ENCODE measurements around the gene PDLIM4.

The PDLIM4 gene

DNA sequence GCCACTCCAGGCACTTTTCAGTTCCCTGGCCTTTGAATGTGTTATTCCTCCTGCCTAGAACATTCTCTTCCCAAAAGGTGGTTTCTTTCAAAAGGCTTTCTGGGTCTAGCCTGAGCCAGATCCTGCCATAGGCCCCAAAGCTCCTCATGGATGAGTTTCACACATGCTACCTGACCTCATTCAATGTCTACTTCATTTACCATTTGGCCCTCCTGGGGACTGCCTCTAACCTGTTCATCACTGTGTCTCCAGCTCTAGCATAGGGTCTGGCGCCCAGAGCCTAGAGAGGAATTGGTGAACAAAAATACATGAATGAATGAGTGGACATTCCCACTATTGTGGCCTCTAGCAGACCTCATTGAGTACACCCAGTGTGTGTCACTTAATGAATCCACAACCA, 24.4 kb upstream of the PDLIM4 start:
- TF ChIP-seq, protein P1, sequence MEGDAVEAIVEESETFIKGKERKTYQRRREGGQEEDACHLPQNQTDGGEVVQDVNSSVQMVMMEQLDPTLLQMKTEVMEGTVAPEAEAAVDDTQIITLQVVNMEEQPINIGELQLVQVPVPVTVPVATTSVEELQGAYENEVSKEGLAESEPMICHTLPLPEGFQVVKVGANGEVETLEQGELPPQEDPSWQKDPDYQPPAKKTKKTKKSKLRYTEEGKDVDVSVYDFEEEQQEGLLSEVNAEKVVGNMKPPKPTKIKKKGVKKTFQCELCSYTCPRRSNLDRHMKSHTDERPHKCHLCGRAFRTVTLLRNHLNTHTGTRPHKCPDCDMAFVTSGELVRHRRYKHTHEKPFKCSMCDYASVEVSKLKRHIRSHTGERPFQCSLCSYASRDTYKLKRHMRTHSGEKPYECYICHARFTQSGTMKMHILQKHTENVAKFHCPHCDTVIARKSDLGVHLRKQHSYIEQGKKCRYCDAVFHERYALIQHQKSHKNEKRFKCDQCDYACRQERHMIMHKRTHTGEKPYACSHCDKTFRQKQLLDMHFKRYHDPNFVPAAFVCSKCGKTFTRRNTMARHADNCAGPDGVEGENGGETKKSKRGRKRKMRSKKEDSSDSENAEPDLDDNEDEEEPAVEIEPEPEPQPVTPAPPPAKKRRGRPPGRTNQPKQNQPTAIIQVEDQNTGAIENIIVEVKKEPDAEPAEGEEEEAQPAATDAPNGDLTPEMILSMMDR (conservative IDR thresholded peaks at IDR 0.05; ENCODE audit: control insufficient read depth, insufficient read depth, low read depth, low read length) = no peak
- no peak for DNase-seq (ENCODE audit: low read depth)
- H3K4me3 ChIP-seq (ENCODE audit: control insufficient read depth, low read depth, low read length) = no peak overlapping the region

DNA sequence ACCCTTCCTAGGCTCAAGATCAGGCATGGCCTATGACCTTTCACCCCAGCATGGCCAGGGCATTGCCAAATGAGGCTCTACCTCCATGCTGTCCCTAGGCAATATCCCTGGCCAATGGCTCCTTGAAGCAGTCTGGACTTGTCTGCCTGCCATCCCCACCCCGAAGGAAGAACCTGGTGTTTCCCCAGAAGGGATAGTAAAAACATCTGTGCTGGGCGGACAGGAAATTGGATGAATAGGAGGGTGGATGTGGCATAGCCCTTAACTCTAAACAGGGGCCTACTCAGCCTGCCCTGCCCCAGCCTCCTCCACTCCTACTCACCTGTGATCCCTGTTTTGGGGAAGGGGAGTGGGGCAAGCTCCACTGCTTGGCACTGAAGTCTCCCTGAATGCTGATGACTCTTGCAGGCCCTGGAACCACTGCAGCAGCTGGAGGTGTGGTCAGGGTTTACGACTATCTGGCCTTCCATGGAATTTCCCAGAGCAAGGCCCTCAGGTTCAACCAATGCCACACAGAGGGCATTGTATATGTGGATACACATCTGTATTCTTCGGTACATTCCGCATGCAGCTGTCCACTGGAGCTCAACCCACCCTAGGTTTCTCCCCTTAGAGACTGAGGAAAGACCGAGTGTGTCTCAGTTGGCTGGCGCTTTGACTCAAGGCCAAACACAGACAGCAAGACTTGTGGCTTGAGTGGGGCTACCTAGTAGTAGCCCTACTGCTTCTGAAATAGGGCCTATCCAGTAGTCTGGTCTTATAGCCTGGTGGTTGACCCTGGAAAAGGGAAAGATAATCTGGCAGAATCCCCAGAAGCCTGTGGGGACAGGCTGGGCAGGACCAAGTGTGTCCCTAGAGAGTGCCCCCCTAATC, 23.4 kb upstream of the PDLIM4 start:
- no peak overlapping the region for H3K4me3 ChIP-seq (ENCODE audit: control insufficient read depth, low read depth, low read length)
- DNase-seq (ENCODE audit: low read depth) = no peak
- TF ChIP-seq, protein P1 (conservative IDR thresholded peaks at IDR 0.05; ENCODE audit: control insufficient read depth, insufficient read depth, low read depth, low read length) = no peak

DNA sequence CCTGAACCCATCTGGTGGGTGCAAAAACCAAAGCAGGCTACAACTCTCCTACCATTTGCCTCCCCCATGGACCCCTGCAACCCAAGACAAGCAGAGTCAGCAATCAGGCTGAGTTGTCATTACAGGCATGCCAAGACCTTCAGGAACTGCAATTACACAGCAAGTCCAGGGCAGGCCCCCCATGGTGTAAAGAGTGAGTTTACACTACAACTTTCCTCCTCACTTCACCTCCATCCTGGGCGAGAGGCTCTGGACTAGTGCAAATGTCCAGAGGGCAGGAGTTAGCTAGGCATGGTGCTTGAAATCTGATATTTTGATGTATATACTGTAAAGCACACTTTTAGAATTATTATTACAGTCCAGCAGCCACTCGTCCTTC, 22.8 kb upstream of the PDLIM4 start:
- no peak overlapping the region for H3K4me3 ChIP-seq (ENCODE audit: control insufficient read depth, low read depth, low read length)
- TF ChIP-seq, protein P1 (conservative IDR thresholded peaks at IDR 0.05; ENCODE audit: control insufficient read depth, insufficient read depth, low read depth, low read length) = no peak
- no peak for DNase-seq (ENCODE audit: low read depth)

DNA sequence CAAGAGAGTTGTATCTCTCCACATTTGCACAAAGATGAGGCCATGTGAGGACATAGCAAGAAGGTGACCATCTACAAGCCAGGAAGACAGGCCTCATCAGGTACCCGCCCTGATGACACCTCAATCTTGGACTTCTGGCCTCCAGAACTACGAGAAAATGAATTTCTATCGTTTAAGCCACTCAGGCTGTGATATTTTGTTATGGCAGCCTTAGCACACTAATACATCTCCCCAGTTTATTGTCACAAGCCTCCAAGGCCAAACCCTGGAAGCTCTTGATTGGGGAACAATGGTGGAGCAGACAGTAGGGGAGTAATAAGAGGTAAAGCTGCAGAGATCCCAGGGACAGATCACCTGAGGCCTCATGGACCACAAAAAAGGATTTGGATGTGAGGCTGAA, 22.2 kb upstream of the PDLIM4 start:
- TF ChIP-seq, protein P1 (conservative IDR thresholded peaks at IDR 0.05; ENCODE audit: control insufficient read depth, insufficient read depth, low read depth, low read length) = no peak
- H3K4me3 ChIP-seq (ENCODE audit: control insufficient read depth, low read depth, low read length) = no peak overlapping the region
- DNase-seq (ENCODE audit: low read depth) = no peak

DNA sequence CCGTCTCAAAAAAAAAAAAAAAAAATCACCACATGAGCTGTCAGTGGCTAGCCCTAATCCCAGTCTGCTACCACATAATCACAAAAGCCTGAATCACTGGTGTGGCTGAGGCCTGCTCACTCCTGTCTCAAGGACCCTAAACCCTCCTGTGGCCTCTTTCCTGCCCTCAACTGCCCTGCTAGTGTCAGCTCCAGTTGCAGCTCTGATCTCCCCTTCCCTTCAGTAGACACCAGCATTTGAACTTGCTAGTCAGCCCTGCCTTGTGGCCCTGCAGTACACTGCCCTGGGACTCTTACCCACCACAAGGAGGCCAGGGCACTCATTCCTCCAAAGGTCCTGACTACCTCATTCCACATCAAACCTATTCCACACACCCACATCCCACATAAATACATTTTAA, 20.4 kb upstream of the PDLIM4 start:
- DNase-seq (ENCODE audit: low read depth) = no peak
- TF ChIP-seq, protein P1 (conservative IDR thresholded peaks at IDR 0.05; ENCODE audit: control insufficient read depth, insufficient read depth, low read depth, low read length) = peak; percentile 12
- H3K4me3 ChIP-seq (ENCODE audit: control insufficient read depth, low read depth, low read length) = no peak overlapping the region

DNA sequence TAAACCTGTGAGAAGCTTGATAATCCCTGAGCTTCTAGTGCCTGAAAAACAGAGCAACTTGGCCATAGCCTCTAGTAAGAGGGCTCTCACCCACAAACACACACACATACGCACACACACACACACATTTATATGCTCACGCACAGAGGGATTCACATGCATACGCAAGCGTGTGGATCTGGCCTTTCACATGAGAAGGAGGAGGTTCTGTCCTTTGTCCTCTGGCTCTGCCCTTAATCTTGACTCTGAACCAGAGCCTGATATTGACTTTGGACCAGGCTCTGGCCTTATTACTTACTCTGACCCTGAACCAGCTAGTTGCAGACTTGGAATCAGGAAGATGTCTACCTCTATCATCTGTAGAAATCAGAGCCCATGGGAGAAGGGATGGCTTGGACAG, 19.8 kb upstream of the PDLIM4 start:
- H3K4me3 ChIP-seq (ENCODE audit: control insufficient read depth, low read depth, low read length) = no peak overlapping the region
- TF ChIP-seq, protein P1 (conservative IDR thresholded peaks at IDR 0.05; ENCODE audit: control insufficient read depth, insufficient read depth, low read depth, low read length) = no peak
- no peak for DNase-seq (ENCODE audit: low read depth)
